HepG2 (cell line): ENCODE measurements around the gene PARP2. TPM values are rescaled to one million over a fixed set of nuclear protein-coding genes. Genes with fewer than 3 reads are reported as not detected.
A peak's percentile ranks its signal among the peaks of the same experiment; 100 is the strongest.

Experiments
- ATAC-seq: fragments of 200-7000 bp; cut with Tn5 transposase; 3 replicates; pipeline ENCODE4 v1.9.1; 2020; ENCODE audit warnings: mild to moderate bottlenecking, moderate library complexity
- BruUV-seq: library from RNA; stranded (reverse); fragments of 400-500 nt; replicated peaks from 2 replicates; lab custom pipeline; 2021; lab: Mats Ljungman, UMichigan
- CTCF ChIA-PET: fragments of 300-600 bp; formaldehyde crosslinking; extraction: SDS; loops from one replicate; lab custom pipeline; 2021; ENCODE audit warnings: low total read pairs, inconsistent platforms, low intra/inter-chr PET ratio; lab: Yijun Ruan, JAX
- POLR2A ChIA-PET: fragments of 350-600 bp; sonication (Branson Sonifier 250); formaldehyde crosslinking; loops from one replicate; lab custom pipeline; 2020; ENCODE audit warnings: antibody characterized with exemption, inconsistent platforms; lab: Yijun Ruan, JAX
- DNase-seq: peaks from one replicate; pipeline ENCODE4 v3.0.0-alpha.2; 2015; ENCODE audit warnings: low spot score
- FAIRE-seq: peaks from 3 replicates; lab custom pipeline; 2011; peaks lifted over from hg19 to GRCh38; lab: Jason Lieb, UNC
- H2AFZ ChIP-seq: one replicate; pipeline ENCODE4 v1.6.1; 2011; ENCODE audit warnings: low read length, inconsistent platforms
- H3K27ac ChIP-seq: fragments of 300-600 bp; 3 replicates; pipeline ENCODE4 v1.8.0; 2011; ENCODE audit warnings: mixed run types, mild to moderate bottlenecking, mixed read lengths, low read length, inconsistent platforms; ENCODE audit not compliant: insufficient read depth; ENCODE audit errors: extremely low read length
- H3K27me3 ChIP-seq, 2 experiments: fragments of 200-600 bp in 1 of 2; 2 replicates in 1 of 2; 3 replicates in 1 of 2; pipeline versions ENCODE4 v1.6.0 to v1.8.0; 2011; ENCODE audit warnings: low read length in 2 of 2, mild to moderate bottlenecking in 2 of 2, moderate library complexity in 2 of 2, inconsistent platforms in 1 of 2; ENCODE audit not compliant: insufficient read depth in 2 of 2, control insufficient read depth in 1 of 2
- H3K36me3 ChIP-seq, 2 experiments: fragments of 200-600 bp in 1 of 2; replicated peaks in 1 of 2; 2 replicates in 1 of 2; 3 replicates in 1 of 2; pipeline versions ENCODE4 v1.5.1 to v1.8.0; 2011; ENCODE audit warnings: low read length in 2 of 2, inconsistent platforms in 1 of 2; ENCODE audit not compliant: insufficient read depth in 2 of 2, control insufficient read depth in 1 of 2
- H3K4me1 ChIP-seq: 2 replicates; pipeline ENCODE4 v1.5.1; 2012; ENCODE audit warnings: low read length, inconsistent platforms; ENCODE audit not compliant: insufficient read depth
- H3K4me2 ChIP-seq: 2 replicates; pipeline ENCODE4 v1.6.0; 2011; ENCODE audit warnings: low read depth, low read length, inconsistent platforms
- H3K4me3 ChIP-seq, 3 experiments: fragments of 200-600 bp in 1 of 3; sonication (generic), shearing (Covaris generic) in 1 of 3; replicated peaks in 1 of 3; 2 replicates each; pipeline ENCODE4 v1.5.1; 2011 to 2016; ENCODE audit warnings: low read length in 3 of 3, inconsistent platforms in 2 of 3, low read depth in 2 of 3, mild to moderate bottlenecking in 2 of 3, control low read depth in 1 of 3, mixed read lengths in 1 of 3; ENCODE audit not compliant: insufficient read depth in 1 of 3
- H3K79me2 ChIP-seq: one replicate; pipeline ENCODE4 v1.6.1; 2011; ENCODE audit warnings: low read length, inconsistent platforms; ENCODE audit not compliant: insufficient read depth
- H3K9ac ChIP-seq: 2 replicates; pipeline ENCODE4 v1.6.0; 2011; ENCODE audit warnings: mild to moderate bottlenecking, low read depth, low read length, inconsistent platforms; ENCODE audit not compliant: insufficient read depth
- H3K9me3 ChIP-seq: 2 replicates; pipeline ENCODE4 v1.5.1; 2012; ENCODE audit warnings: mild to moderate bottlenecking, low read length
- H4K20me1 ChIP-seq: 2 replicates; pipeline ENCODE4 v1.6.0; 2011; ENCODE audit warnings: inconsistent platforms, mild to moderate bottlenecking, low read length, moderate library complexity; ENCODE audit not compliant: insufficient read depth
- CREB1 ChIP-seq, 2 experiments: fragments of 450-650 bp in 1 of 2; IDR thresholded peaks; 2 replicates each; pipeline ENCODE4 v1.6.1; 2016 to 2017; ENCODE audit warnings: control low read depth in 1 of 2, mild to moderate bottlenecking in 1 of 2, missing compliant biosample characterization in 1 of 2, missing genetic modification characterization in 1 of 2
- EP300 ChIP-seq, 3 experiments: sonication (generic) in 1 of 3; formaldehyde crosslinking in 1 of 3; IDR thresholded peaks; 2 replicates each; pipeline versions ENCODE4 v1.5.1 to v1.6.1; 2011 to 2020; ENCODE audit warnings: low read depth in 2 of 3, low read length in 2 of 3, borderline replicate concordance in 1 of 3, improper control_type of control experiment in 1 of 3, mild to moderate bottlenecking in 1 of 3, missing genetic modification reagents in 1 of 3, moderate library complexity in 1 of 3
- KDM6A ChIP-seq: IDR thresholded peaks from 2 replicates; pipeline ENCODE4 v1.6.1; 2016; ENCODE audit warnings: low read depth
- KLF6 ChIP-seq: IDR thresholded peaks from 2 replicates; pipeline ENCODE4 v1.8.0; 2016; ENCODE audit warnings: missing biosample characterization, missing genetic modification reagents
- NAIF1 ChIP-seq: sonication (generic); formaldehyde crosslinking; IDR thresholded peaks from 2 replicates; pipeline ENCODE4 v1.5.0; 2020; ENCODE audit warnings: mild to moderate bottlenecking, missing genetic modification reagents, borderline replicate concordance
- ONECUT2 ChIP-seq: sonication (generic); formaldehyde crosslinking; IDR thresholded peaks from 2 replicates; pipeline ENCODE4 v1.4.0; 2020; ENCODE audit warnings: missing genetic modification reagents
- PITX1 ChIP-seq: sonication (generic); formaldehyde crosslinking; IDR thresholded peaks from 2 replicates; pipeline ENCODE4 v1.5.1; 2020; ENCODE audit warnings: mild to moderate bottlenecking, missing genetic modification reagents
- RCOR2 ChIP-seq: IDR thresholded peaks from 2 replicates; pipeline ENCODE4 v1.6.1; 2016; ENCODE audit warnings: missing biosample characterization, missing genetic modification reagents
- SOX6 ChIP-seq, 2 experiments: fragments of 450-650 bp in 1 of 2; sonication (generic) in 1 of 2; formaldehyde crosslinking in 1 of 2; IDR thresholded peaks; 2 replicates each; pipeline versions ENCODE4 v1.4.0 to v1.6.1; 2017 to 2020; ENCODE audit warnings: antibody characterized with exemption in 1 of 2, mild to moderate bottlenecking in 1 of 2, missing genetic modification reagents in 1 of 2
- THAP11 ChIP-seq: IDR thresholded peaks from 2 replicates; pipeline ENCODE4 v1.6.1; 2016; ENCODE audit warnings: missing biosample characterization, missing genetic modification reagents
- TRIM24 ChIP-seq: sonication (generic); formaldehyde crosslinking; IDR thresholded peaks from 2 replicates; pipeline ENCODE4 v1.8.0; 2022; ENCODE audit warnings: mild to moderate bottlenecking, missing genetic modification reagents
- USF2 ChIP-seq, 2 experiments: sonication (generic) in 1 of 2; formaldehyde crosslinking in 1 of 2; IDR thresholded peaks; 2 replicates each; pipeline versions ENCODE4 v1.5.1 to v1.6.1; 2011 to 2020; ENCODE audit warnings: borderline replicate concordance in 1 of 2, low read depth in 1 of 2, low read length in 1 of 2, mild to moderate bottlenecking in 1 of 2, missing genetic modification reagents in 1 of 2, moderate library complexity in 1 of 2
- YEATS4 ChIP-seq: sonication (generic); formaldehyde crosslinking; IDR thresholded peaks from 2 replicates; pipeline ENCODE4 v1.4.0; 2020; ENCODE audit warnings: missing genetic modification reagents, borderline replicate concordance
- ZNF18 ChIP-seq: sonication (generic); formaldehyde crosslinking; IDR thresholded peaks from 2 replicates; pipeline ENCODE4 v1.8.0; 2022; ENCODE audit warnings: mild to moderate bottlenecking, missing genetic modification reagents; ENCODE audit not compliant: insufficient replicate concordance
- ZNF33A ChIP-seq: sonication (generic); formaldehyde crosslinking; IDR thresholded peaks from 2 replicates; pipeline ENCODE4 v1.5.1; 2020; ENCODE audit warnings: missing genetic modification reagents, mild to moderate bottlenecking, moderate library complexity, borderline replicate concordance
- ZNF670 ChIP-seq: sonication (generic); formaldehyde crosslinking; IDR thresholded peaks from 2 replicates; pipeline ENCODE4 v1.8.0; 2022; ENCODE audit warnings: mild to moderate bottlenecking, missing genetic modification reagents, borderline replicate concordance
- ZNF713 ChIP-seq: sonication (generic); formaldehyde crosslinking; IDR thresholded peaks from 2 replicates; pipeline ENCODE4 v1.4.0; 2020; ENCODE audit warnings: mild to moderate bottlenecking, missing genetic modification reagents
- ZNF790 ChIP-seq: sonication (generic); formaldehyde crosslinking; IDR thresholded peaks from 2 replicates; pipeline ENCODE4 v1.8.0; 2022; ENCODE audit warnings: missing genetic modification reagents, mild to moderate bottlenecking, borderline replicate concordance
- whole genome bisulfite sequencing: methylation state at CpG from one replicate; pipeline ENCODE4 v1.1.6; 2017; ENCODE audit warnings: low lambda C conversion rate; 5-methylcytosine and 5-hydroxymethylcytosine counted together
- in situ Hi-C: cut with HindIII; loops from 2 replicates; pipeline ENCODE4 v1.10.0; 2017; ENCODE audit warnings: low pct_unique_long_range_greater_than_20kb; ENCODE audit not compliant: extremely low pct_ligation_motif_present
- intact Hi-C: fragments of 100-400 bp; cut with micrococcal nuclease; formaldehyde crosslinking; loops from one replicate; pipeline ENCODE4 v1.10.0; 2022; ENCODE audit not compliant: unreplicated experiment
- polyA plus RNA-seq, 8 experiments: library from polyadenylated mRNA; depleted of rRNA in 3 of 8; stranded (reverse) in 7 of 8; unstranded in 1 of 8; fragments of >200 nt; fragmentation: Illumina TruSeq in 4 of 8; extraction: Trizol in 4 of 8; gene quantifications; 2 replicates each; pipeline versions ENCODE4 v1.2.1 to v1.2.3, GENCODE V29; 2011 to 2016; ENCODE audit warnings: low read depth in 4 of 8, missing spikeins in 1 of 8, mixed read lengths in 1 of 8; ENCODE audit not compliant: insufficient read depth in 1 of 8
- total RNA-seq, 5 experiments: library from RNA; depleted of rRNA; stranded (reverse); fragments of >200 nt; fragmentation: Illumina TruSeq; extraction: Trizol; gene quantifications; 2 replicates each; pipeline ENCODE4 v1.2.3, GENCODE V29; 2016; ENCODE audit warnings: low read depth in 1 of 5

PARP2 gene
- total and polyA plus RNA-seq, 2 of the 13 experiments (the other 11 are each of a cell fraction or from before 2014, with no cell fraction given) = 37.3 to 38.4 TPM

DNA sequence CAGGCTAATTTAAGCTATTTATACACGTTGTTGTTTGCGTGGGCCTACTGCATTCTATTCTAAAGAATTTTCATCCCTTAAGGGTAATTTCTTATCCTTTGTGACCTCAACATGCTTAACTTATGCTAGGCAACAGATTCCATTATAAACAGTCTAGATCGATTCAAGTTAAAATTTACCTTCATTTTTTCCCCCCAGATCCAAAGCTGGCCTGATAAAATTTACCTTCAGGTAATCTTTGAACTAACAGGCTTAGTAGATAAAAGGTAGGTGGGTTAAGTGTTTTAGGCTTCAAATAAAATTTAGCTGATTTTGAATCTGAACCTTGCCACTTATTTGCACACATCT, 10.0 kb upstream of the PARP2 start:
- intact Hi-C loops (loop anchor here (1.0 to 2.0 kb wide), 5 partner anchors 10 to 354 kb away; partner anchors contain the start of genes APEX1, OSGEP and PARP2), in situ Hi-C loops (loop anchor here (25.0 kb wide), 2 partner anchors 129 to 654 kb away; partner anchors contain the start of genes APEX1, METTL17, OSGEP and PIP4P1)
- peak overlapping the region; percentile 59 to 78 (median 75); a peak in 4 of 6 replicates for H3K4me3 ChIP-seq
- no peak for TF ChIP-seq ZNF790 (CRISPR knock-in tag)
- TF ChIP-seq KDM6A = peak; percentile 34; the same call in 1 of the 2 replicates
- no peak for TF ChIP-seq ZNF18 (CRISPR knock-in tag)
- TF ChIP-seq THAP11 (CRISPR knock-in tag) = peak; percentile 26; the same call in 1 of the 2 replicates
- TF ChIP-seq SOX6 (IDR thresholded peaks at IDR 0.05) = no peak
- TF ChIP-seq SOX6 (CRISPR knock-in tag; IDR thresholded peaks at IDR 0.05) = peak; percentile 13; the same call in 1 of the 2 replicates
- 0 out of 2 replicates have a peak, but pooled peaks have one; percentile 53 for TF ChIP-seq ZNF670 (CRISPR knock-in tag)
- TF ChIP-seq YEATS4 (CRISPR knock-in tag) = 0 out of 2 replicates have a peak, but pooled peaks have one; percentile 5
- no peak for TF ChIP-seq TRIM24 (CRISPR knock-in tag)
- TF ChIP-seq USF2 (IDR thresholded peaks at IDR 0.05; ENCODE audit: low read depth, low read length) = no peak
- TF ChIP-seq USF2 (CRISPR knock-in tag; IDR thresholded peaks at IDR 0.05; ENCODE audit: borderline replicate concordance) = peak; percentile 9; the same call in 1 of the 2 replicates
- peak; percentile 76; the same call in 1 of the 2 replicates for TF ChIP-seq PITX1
- 0 out of 2 replicates have a peak, but pooled peaks have one; percentile 8 for TF ChIP-seq NAIF1 (CRISPR knock-in tag)
- TF ChIP-seq EP300 (IDR thresholded peaks at IDR 0.05; ENCODE audit: low read depth in 2 of 2, low read length in 2 of 2) = 0 out of 4 replicates have a peak, but pooled peaks of 1 of the 2 experiments have one; percentile 23
- TF ChIP-seq EP300 (CRISPR knock-in tag; IDR thresholded peaks at IDR 0.05; ENCODE audit: borderline replicate concordance) = no peak
- TF ChIP-seq ZNF713 (CRISPR knock-in tag) = no peak
- no peak for TF ChIP-seq KLF6
- TF ChIP-seq RCOR2 (CRISPR knock-in tag) = 0 out of 2 replicates have a peak, but pooled peaks have one; percentile 37
- TF ChIP-seq CREB1 (IDR thresholded peaks at IDR 0.05) = no peak
- TF ChIP-seq CREB1 (CRISPR knock-in tag; IDR thresholded peaks at IDR 0.05) = peak; percentile 71; the same call in 1 of the 2 replicates
- TF ChIP-seq ONECUT2 = peak; percentile 87
- TF ChIP-seq ZNF33A (CRISPR knock-in tag) = peak; percentile 51; the same call in 1 of the 2 replicates

More for the DNA sequence above, 10.0 kb upstream of the PARP2 start:
- Histone ChIP-seq H3K27ac (peak overlapping the region; percentile 79), H3K4me1 (peaks cover 53% of the 10 kb centered on the region), H3K27me3 (no peaks in the 10 kb centered on the region; a peak in 1 of 5 replicates), H3K9me3 (no peaks in the 10 kb centered on the region), H2AFZ (peak overlapping the region; percentile 21), H3K36me3 (peaks cover 0 to 7% of the 10 kb centered on the region in 2 experiments; a peak in 2 of 5 replicates), H4K20me1 (peaks cover 17% of the 10 kb centered on the region), H3K79me2 (peaks cover 44% of the 10 kb centered on the region), H3K4me2 (peak overlapping the region; percentile 78), H3K9ac (peak overlapping the region; percentile 82; the same call in 1 of the 2 replicates)
- ChIA-PET POLR2A (interaction anchor here (1.2 to 9.8 kb wide), 3 partner anchors 9 to 280 kb away, joined by 5 to 139 read pairs (median 5); partner anchors contain the start of genes PARP2 and PIP4P1), CTCF (no interaction called here)
- BruUV-seq = no TSS peak
- FAIRE-seq (no peak), ATAC-seq (peak; percentile 67), DNase-seq (no peak)
- WGBS = 0% methylated on average over 3 of the region's 3 CpGs
